Measurements from ENCODE around the gene ARHGAP26. TPM values are rescaled to one million over a fixed set of nuclear protein-coding genes. Genes with fewer than 3 reads are reported as not detected.
A peak's percentile ranks its signal among the peaks of the same experiment; 100 is the strongest.

Gene ARHGAP26
- total and polyA plus RNA-seq, 2 of the 4 experiments (the other 2 are of a cell fraction) = 0.54 to 0.56 TPM

DNA sequence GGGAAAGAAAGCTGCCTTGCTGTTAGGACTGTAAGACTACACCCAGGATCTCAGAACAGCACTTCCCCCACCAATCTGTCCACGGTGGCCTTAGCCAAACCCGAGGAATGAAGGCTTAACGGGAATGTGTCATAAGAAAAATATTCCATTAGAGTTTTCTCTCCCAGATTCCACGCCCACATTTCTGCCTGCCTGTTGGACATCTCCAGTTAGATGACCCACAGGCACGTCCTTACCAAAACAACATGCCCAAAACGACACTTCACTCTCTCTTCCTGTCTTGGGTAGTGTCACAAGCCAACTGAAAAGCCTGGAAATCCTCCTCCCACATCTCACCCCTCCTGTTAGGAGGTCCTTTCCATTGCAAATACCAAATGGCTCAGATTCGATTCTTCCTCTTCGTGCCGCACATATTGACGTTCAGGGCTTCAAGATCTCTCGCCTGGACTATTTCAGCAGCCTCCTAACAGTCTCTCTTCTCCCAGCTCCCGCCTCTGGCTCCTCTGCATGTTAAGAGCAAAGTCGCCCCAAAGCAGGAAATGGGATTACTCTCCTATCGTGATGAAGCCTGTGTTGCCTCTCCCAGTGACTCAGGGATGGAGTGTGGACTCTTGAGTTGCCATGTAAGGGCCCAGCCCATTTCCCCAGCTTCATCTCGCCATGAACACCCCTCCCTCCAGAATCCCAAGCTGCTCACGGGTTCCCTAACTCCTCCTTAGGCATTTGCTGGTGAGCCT, 474.0 kb downstream of the ARHGAP26 start (continued):
- peak; percentile 56 for TF ChIP-seq MAZ (IDR thresholded peaks at IDR 0.05; ENCODE audit: borderline replicate concordance, low read depth, low read length)
- no peak for TF ChIP-seq NFE2L2 (IDR thresholded peaks at IDR 0.05; ENCODE audit: low read depth, low read length)
- TF ChIP-seq RAD21 (IDR thresholded peaks at IDR 0.05; ENCODE audit: low read length) = peak; percentile 53

- Histone ChIP-seq H3K9me3 (ENCODE audit: control insufficient read depth, insufficient read depth, low read length) (no peaks in the 10 kb centered on the region), H3K9ac (ENCODE audit: low read depth, low read length) (no peak overlapping the region), H2BK15ac (ENCODE audit: low read depth, low read length) (peak overlapping the region; percentile 53), H2AFZ (replicated peaks; ENCODE audit: low read length, poor library complexity) (no peak overlapping the region), H3K14ac (replicated peaks; ENCODE audit: low read depth, low read length) (peak overlapping the region; percentile 21), H2AK9ac (replicated peaks; ENCODE audit: low read depth, low read length, poor library complexity) (peak overlapping the region; percentile 0), H3K56ac (ENCODE audit: extremely low read depth, insufficient read depth, low read length) (peak overlapping the region; percentile 48), H2BK20ac (ENCODE audit: low read depth, low read length) (peak overlapping the region; percentile 56), H3K27me3 (ENCODE audit: control insufficient read depth, insufficient read depth, low read length) (no peaks in the 10 kb centered on the region), H4K8ac (ENCODE audit: low read depth in 2 of 2, low read length in 2 of 2) (peak overlapping the region; percentile 36 to 78), H4K20me1 (ENCODE audit: insufficient read depth, low read length) (no peaks in the 10 kb centered on the region), H3K79me1 (ENCODE audit: low read depth in 1 of 2, low read length in 2 of 2) (peaks cover 0 to 11% of the 10 kb centered on the region in 2 experiments; a peak in 2 of 4 replicates), H3K23ac (ENCODE audit: low read depth, low read length) (peak overlapping the region; percentile 5), H3K27ac (ENCODE audit: insufficient read depth, low read length) (peak overlapping the region; percentile 78; the same call in 1 of the 2 replicates), H3K36me3 (ENCODE audit: control insufficient read depth, insufficient read depth, low read length) (no peaks in the 10 kb centered on the region), H2BK120ac (ENCODE audit: low read depth, low read length) (peak overlapping the region; percentile 81), H2BK5ac (ENCODE audit: low read depth, low read length, poor library complexity, severe bottlenecking) (peak overlapping the region; percentile 61), H3K18ac (ENCODE audit: low read depth, low read length) (peak overlapping the region; percentile 65), H3K4me1 (ENCODE audit: control insufficient read depth, insufficient read depth, low read length) (peaks cover 40% of the 10 kb centered on the region), H3K4me3 (ENCODE audit: insufficient read depth, low read depth, low read length) (no peak overlapping the region), H2AK5ac (ENCODE audit: low read depth, low read length) (peak overlapping the region; percentile 17), H3K9me1 (ENCODE audit: insufficient read depth, low read length) (peaks cover 31% of the 10 kb centered on the region), H4K91ac (ENCODE audit: insufficient read depth, low read depth, low read length) (peak overlapping the region; percentile 94), H3K4me2 (ENCODE audit: low read depth, low read length) (no peak overlapping the region), H4K5ac (ENCODE audit: low read depth, low read length) (peak overlapping the region; percentile 57), H3K4ac (ENCODE audit: low read depth, low read length) (peak overlapping the region; percentile 80)
- dilution Hi-C loops (cut with HindIII; ENCODE audit: low sequenced_read_pairs, unreplicated experiment) = no loop called here
- intact Hi-C loops (cut with micrococcal nuclease) = loop anchor here (2.0 to 5.0 kb wide), 4 partner anchors 38 to 242 kb away; partner anchors contain the start of gene NR3C1
- no TSS peak for BruUV-seq (replicated peaks)
- in situ Hi-C loops (cut with MboI; ENCODE audit: low sequenced_read_pairs) = no loop called here
- POLR2A ChIA-PET (ENCODE audit: unreplicated experiment) = no interaction called here
- DNase-seq (peak; percentile 40), ATAC-seq (ENCODE audit: low read depth) (no peak)
- WGBS, 2 experiments (ENCODE audit: extremely low coverage in 2 of 2, insufficient read length in 1 of 2) = no CpG with 5 or more reads among the region's 2 CpGs
- CTCF ChIA-PET = no interaction called here
- TF ChIP-seq MAZ (IDR thresholded peaks at IDR 0.05; ENCODE audit: borderline replicate concordance, low read depth, low read length) = no peak
- TF ChIP-seq FOS (IDR thresholded peaks at IDR 0.05; ENCODE audit: low read depth, low read length) = no peak
- TF ChIP-seq CTCF (conservative IDR thresholded peaks at IDR 0.05; ENCODE audit: low read depth, low read length) = no peak
- no peak for TF ChIP-seq RFX5 (IDR thresholded peaks at IDR 0.05; ENCODE audit: low read depth, low read length)
- TF ChIP-seq POLR2A (IDR thresholded peaks at IDR 0.05; ENCODE audit: low read depth, low read length) = no peak
- no peak for TF ChIP-seq RAD21 (IDR thresholded peaks at IDR 0.05; ENCODE audit: low read length)
- no peak for TF ChIP-seq CHD1 (IDR thresholded peaks at IDR 0.05; ENCODE audit: low read depth, low read length)
- no peak for TF ChIP-seq CEBPB (IDR thresholded peaks at IDR 0.05; ENCODE audit: low read depth, low read length)
- TF ChIP-seq BHLHE40 (IDR thresholded peaks at IDR 0.05; ENCODE audit: low read depth, low read length) = no peak
- no peak for TF ChIP-seq NFE2L2 (IDR thresholded peaks at IDR 0.05; ENCODE audit: low read depth, low read length)
- TF ChIP-seq RCOR1 (IDR thresholded peaks at IDR 0.05; ENCODE audit: insufficient replicate concordance, low read length) = no peak
- no peak for TF ChIP-seq SMC3 (IDR thresholded peaks at IDR 0.05; ENCODE audit: low read depth, low read length)
- no peak for TF ChIP-seq MAFK (IDR thresholded peaks at IDR 0.05; ENCODE audit: low read depth, low read length)
- no peak for TF ChIP-seq ELK1 (IDR thresholded peaks at IDR 0.05; ENCODE audit: borderline replicate concordance, low read depth, low read length)
Measured at GRCh38 chr5:143244990-143245389, 474.8 kb downstream of the ARHGAP26 start.
